HG03175 (cell line): Measurements from ENCODE around the gene MFSD6L.
"Not testable (repeated sequence)": the region's sequence is repeated elsewhere in the genome, so short reads cannot be mapped to it uniquely, and the experiment has no call there.

ENCODE experiments used
- ATAC-seq: cut with Tn5 transposase; IDR thresholded peaks from one replicate; pipeline ENCODE4 v1.9.1; 2021; ENCODE audit warnings: mild to moderate bottlenecking, moderate library complexity; ENCODE audit not compliant: unreplicated experiment

Gene MFSD6L

DNA sequence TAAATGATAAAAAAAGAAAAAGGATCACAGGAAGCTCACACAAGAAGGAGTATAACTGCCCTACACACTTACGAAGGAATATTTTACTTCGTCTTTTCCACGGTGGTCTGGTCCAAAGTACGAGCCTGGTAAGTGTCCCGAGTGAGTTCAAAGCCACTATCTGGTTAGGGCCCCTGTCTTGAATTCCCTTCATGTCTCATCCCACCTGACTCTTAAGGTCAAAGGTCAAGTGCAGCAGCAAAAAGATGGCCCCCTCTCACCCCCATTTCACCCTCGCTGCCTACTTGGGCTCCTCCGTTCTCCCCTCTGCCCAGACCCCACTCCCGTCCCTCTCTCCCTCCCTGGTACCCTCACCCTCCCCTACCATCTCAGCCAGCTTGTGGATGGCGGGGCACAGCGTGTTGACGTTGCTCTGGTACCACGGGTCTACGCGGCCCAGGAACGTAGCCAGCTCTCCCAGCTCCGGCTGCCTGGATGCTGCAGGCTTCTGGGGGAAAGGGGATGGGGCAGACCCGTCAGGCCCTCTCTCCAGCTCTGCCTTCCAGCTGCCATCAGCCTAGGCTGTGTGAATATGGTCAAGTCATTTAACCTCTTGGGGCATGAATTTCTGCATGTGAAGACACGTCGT, 27.8 kb upstream of the MFSD6L start:
- no peak for ATAC-seq

DNA sequence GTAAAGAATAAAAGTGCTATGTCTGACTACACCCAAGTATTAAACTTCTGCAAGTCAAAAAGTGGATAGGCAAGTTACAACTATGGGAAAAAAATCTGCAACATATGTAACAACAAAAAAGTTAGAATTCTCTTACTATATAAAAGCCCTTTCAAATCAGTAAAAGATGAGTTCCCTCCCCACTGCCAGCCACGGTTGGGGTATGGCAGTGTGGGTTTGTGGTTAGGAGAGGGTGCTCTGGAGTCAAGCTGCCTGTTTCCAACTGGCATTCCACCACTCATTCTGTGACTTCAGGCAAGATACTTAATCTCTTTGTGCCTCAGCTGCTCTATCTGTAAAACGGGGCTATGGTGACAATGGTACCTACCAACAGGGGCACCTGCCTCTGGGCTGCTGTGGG, 26.6 kb upstream of the MFSD6L start:
- ATAC-seq = no peak

DNA sequence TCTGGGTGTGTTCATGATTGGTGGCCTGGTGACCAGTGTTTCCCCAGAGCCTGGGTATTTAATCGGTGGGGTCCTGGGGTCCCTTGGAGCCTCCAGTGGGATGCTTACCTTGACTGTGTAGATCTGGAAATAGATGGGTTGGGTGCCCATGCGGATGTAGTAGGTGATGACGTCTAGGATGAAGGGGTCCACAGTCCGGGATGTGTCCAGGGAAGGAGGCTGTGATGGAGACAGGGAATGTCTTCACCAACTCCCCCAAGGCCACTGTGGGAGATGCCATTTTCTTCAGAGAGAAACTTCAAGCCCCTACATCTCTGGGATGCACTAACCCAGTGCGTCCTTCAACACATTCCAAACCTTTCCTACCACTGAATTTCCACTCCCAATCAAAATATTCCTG, 24.1 kb upstream of the MFSD6L start:
- ATAC-seq = no peak

DNA sequence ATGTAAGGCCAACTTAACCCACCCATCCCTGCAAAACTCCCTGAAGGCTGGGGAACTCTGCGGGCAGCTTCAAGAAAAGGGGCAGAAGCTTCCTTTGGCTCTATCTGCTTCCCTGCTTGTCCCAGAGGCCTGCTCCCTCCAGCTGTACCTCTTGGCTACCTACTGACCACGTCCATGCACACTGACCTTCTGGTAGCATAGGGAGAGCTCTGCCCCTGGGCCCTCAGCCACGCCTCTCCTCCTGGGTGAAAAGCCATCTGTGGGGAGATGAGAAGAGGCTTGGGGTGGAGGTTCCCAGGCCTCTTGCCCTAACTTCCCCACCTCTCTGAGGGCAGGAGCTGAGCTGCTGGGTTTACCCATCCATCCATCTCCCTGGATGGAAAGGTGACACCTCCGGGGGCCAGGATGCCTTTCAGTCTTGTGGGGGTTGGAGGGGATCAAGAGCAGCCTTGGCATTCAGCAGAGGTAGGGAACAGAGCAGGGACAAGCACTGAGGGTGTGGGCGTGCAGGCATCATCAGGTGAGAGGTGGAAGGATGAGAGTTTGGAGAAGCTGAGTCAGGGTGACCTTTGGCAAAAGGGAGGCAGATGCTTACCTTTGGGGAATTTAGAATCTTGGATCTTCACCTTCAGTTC, 23.4 kb upstream of the MFSD6L start:
- ATAC-seq = no peak

DNA sequence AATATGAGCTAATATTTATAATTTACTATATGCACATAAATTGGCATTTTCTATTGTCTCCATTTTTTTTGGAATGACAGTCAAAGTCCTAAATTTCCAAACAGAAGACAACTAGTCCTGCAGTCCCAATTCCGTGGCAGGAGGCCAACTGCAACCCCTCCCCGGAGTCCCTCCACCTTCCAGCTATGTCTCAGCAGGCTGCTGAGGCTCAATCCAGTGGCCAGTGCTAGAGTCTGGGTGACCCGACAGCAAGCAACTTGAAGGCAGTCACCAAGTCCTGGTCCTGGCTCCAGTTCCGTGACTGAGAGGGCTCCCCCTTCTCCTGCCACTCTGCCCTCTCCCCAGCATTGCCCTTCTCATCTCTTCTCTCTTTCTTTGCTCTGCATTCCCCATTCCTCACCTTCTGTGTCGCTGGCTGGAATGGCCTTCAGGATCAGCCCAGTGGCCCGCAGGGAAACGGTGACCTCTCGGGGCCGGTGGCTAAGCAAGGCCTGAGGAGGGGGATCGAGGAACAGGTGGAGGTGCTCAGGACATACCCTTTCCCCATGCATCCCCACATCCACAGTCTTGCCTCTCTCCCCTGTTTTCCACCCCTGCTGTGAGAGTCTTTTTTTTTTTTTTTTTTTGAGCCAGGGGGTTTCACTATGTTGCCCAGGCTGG, 22.4 kb upstream of the MFSD6L start:
- no peak for ATAC-seq

DNA sequence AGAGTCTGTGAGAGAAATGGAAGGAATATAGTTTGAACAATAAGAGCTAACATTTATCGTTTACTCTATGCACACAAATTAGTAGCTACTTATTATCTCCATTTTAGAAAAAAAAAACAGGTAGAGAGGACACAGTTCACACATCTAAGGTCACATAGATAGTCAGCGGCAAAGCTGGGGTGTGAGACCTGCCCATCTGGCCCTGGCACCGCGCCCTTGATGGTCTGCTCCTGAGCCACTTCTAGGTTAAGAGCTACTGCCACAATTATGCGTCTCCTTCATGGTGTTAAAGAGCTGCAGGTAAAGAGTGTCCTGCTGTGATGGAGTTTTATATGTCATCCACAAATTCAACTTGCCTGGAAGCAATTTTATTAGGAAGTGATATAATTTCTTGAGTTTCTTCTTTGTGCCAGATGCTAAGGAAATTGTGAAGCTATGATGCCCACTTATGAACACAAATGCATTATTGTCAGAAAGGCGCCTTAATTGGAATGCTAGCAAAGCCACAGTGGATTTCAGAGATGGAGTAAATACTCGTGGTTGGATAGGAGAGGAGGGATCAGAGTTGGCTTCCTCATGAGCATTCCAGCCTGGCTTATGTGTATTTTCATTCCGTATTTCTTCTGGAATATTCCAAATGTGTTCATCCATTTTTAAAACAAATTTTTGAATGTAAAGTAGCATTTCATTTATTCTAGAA, 21.3 kb upstream of the MFSD6L start:
- ATAC-seq = no peak

DNA sequence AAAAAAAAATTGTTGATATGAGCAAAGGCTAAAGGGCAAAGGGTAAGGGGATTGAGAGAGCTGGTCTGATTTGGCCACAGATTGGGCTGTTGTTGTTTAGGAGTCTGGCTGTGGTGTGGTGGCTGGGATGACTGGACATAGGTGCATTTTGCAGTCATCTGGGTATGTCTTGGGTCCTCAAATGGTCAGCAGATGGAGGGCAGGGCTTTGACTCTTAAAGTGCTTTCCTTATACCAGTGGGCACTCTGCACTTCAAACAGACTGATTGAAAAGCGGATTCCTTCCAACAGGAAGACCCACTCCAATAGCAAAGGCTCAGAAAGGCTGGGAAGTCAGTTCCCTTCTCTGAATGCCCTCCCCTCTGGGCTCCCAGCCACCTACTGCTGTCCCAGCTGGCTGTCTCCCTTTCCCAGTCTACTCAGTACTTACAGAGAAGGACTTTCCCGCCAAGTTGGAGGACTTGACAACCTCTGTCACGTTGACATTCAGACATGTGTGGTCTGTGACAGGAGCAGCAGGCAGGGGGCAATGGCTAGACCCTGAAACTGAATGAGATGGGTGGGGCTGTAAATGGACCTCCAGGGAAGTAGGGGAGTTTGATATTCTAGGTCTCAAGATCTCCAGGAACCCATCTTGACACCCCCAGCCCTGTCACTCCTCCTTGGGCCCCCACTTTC, 19.6 kb upstream of the MFSD6L start:
- no peak for ATAC-seq

DNA sequence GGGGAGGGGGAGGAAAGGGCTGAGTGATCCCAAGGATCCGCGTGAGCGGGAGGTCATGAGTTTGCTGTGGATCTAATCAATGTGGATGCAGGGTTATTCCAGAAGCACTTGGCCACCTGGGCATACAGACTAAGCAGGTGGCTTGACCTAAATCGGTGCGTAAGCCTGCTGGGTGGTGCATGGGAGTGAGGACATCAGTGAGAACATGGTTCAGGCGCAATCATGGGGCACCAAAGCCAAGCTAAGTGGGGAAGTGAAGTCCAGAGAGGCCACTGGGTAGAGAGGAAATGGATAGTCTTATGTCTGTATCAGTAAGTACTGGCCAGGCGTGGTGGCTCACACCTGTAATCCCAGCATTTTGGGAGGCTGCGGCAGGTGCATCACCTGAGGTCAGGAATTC, 18.9 kb upstream of the MFSD6L start:
- no peak for ATAC-seq

DNA sequence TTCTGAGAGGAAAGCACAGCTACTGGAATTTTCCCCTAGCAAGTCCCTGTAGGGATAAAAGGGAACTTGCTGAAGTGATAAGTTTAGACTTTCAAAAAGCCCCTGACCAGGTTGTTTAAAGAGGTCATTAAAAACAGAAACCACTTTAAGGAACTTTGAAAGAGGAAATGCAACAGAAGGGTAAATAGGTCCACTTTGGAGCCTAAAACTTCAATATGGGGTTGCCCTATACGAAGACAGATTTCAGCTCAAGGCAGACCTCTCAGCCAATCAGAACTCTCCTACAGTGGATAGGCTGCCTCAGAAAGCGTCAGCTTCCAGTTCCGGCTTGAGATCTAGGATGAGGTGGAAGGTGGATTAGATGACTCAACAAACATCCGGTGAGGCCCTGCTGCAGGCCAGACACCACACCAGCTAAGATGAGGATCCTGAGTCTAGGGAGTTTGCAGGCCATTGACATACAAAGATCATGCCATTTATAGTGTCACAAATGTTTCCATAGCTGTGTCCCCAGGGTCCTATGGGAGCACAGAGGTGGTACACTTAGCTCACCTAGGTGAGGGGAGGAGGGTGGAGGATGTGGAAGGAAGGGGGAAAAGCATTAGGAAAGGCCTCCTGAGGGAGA, 7.9 kb upstream of the MFSD6L start:
- ATAC-seq = peak; percentile 89

DNA sequence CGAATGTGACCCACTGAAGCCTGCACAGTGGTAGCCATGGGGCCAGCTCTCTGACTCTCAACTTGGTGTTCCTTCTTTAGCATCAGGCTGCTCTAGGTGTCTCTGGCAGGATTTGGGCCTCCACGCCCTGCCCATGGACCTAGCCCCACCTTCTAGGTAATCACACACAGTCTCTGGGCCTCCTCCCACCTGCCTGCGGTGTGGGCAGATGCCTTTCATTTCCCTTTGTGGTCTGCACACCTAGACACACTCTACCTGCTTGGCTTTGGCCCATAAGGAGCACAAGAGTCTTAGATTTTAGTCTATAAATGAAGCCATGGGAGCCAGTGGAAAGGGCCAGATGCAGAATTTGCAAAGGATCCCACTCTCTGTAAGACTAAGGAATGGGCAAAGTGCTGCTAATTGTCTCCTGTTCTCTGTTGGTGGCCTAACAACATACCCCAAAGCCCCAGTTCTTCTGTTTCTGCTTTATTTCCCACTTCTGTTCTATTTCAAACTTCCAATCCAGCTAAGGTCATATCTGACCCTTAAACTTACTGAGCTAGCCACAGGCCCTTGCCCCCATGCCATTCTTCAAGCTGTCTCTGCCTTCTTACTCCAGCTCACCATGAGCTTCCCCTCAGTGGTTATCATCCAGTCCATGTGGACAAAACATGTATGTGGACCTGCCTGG, 7.2 kb upstream of the MFSD6L start:
- no peak for ATAC-seq

DNA sequence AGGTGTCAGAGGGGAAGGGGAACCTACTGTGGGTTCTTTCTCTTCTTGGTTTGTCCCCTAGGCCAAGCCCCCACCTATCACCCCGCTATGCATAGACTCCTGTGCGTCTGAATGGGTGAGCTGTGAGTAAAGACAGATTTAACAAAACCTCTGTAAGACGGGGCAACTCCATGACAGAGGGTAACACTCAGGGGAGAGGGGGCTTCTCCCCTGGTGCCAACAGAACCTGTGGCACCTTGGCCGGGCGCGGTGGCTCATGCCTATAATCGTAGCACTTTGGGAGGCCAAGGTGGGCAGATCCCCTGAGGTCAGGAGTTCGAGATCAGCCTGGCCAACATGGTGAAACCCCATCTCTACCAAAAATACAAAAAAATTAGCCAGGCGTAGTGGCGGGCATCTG, 6.2 kb upstream of the MFSD6L start:
- ATAC-seq = not testable (repeated sequence)

DNA sequence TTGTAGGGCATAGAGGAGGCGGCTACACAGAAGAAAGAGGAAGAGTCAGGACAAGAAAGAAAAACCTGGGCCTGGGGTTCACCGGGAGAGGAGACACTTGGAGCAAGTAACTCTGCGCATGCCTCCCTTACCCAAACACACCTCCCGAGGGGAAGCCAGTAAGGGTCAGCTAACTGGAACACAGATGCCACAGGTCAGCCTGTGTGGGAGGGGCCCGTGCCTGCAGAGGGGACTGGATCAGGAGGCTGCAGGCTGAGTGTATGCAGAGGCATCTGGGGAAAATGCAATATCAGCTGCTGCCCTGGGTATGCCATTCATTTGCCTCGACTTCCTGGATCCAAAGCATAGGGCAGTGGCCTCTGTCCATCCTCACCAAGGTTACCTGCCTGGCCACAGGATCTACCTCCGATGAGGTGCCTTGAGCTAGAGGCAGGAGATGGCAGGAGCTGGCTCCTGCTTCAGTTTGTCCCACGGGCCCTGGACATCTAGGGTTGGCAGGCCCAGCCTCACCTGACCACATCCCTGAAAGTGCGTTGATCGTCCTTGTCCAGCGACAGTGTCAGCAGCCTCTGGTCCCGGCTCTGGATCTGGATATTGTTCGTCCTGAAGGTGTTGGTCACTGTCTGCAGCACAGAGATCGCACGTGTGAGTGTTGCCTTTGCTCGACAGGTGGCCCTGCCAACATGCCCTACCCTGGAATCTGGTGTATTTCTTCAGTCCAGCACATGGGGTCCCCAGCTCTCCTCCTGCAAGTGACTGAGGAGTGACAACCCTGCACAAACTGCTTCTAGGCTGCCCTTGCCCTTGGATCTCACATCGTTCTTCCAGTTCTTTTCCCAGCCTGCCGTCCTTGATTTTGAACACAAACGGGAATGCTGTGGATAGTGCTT, 4.6 kb upstream of the MFSD6L start:
- ATAC-seq = no peak

DNA sequence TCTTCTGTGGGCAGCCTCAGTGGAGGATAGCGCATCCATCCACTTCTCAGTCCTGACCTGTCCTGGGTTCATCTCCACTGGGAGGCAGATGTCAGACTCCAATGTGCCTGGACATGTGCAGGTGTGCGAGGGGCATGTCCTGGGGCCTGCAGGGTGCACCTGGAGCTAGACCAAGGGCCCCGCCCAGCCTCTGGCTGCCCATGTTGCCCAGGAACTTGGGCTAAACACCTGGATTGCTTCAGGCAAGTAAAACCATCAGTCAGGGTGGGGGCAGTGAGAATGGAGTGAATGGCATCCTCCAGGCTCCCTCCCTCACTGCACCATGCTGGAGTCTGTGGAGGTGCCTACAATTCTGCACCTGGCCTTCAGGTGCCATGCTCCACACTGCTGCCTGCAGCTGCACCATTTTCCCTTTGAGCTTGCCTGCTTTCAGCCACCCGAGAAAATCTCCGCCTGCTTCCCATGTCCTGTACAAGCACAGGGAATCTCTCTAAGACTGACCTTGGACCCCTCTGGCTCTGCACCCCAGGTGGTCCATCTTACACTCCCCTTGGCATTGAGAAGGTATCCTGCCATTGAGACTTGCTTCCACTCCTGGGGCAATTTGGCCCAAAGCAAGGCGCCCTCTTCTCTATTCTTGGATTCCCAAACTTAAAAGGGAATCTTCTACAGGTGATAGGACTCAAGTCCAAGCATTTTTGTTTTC, 2.1 kb upstream of the MFSD6L start:
- ATAC-seq = no peak

DNA sequence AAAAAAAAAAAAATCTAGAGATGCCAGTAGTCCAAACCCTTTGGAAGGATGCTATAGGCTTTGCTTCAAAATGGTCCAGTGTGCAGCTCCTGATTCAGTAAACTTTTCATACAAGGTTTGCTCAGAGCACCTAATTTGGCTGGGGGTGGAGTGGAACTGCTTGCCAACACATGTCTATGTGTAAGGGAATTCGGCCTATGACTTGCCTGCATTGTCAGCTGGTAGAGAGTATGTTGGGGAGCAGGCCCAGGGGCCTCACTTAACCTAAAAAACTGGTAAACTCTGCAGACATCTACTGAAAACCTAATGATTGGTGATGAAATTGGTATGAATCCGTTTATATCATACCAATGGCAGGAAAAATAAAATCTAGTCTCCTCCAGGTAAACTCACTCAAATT, 1.5 kb upstream of the MFSD6L start:
- no peak for ATAC-seq

DNA sequence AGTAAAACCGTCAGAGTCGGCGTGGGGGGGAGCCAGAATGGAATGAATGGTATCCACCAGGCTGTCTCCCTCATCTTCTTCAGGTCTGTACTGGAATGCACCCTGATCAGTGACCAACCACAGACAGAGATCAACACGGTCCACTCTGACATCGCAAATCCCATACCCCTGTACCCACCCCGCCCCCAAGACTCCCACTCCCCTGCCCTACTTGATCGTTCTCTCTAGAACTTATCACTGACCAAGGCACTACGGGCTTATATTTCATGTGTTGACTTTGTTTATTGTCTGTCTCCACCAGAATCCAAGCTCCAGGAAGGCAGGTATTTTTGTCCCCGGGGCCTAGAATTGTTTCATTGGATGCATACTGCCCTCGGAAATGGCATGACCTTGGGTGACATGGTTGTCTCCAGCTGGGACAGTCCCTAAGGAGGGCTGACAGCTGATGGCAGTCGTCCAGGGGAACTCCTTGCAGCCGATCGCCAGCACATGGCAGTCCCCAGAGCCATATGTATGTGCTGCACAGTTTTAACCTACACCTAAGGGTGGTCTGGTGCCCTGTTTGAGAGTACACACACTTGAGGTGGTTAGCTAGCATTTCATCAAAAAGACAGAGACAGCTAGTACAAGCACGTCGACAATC, 526 bp upstream of the MFSD6L start:
- ATAC-seq = no peak

DNA sequence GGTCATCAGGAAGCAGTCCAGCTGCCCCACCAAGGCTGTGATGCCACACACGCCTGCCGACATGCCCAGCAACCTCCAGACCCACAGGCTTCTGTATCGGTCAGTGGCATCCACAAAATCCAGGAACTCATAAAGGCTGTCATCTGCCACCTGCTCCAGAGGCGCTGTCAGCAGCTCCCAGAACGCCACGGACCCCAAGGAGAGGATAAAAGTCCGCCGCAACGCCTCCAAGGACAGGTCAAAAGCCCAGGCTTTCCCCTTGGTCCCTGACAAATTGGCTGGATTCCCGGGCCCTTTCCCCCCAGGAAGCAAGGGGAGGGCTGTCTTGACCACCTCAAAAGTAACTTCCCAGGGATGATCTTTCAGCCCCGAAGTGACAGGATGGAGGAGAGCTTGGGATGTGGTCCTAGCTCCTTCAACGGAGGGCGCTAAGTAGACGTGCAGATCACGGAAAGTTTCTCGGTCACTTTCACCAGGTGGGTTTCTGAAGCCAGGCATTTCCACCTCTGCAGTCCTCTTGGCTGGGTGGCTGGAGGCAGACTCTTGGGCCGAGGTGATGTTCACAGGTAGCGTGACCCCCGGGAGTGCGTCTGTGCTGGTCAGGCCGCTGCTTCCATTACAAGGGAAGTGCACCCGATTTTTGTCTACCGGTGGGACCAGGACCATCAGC, 854 bp downstream of the MFSD6L start:
- ATAC-seq = no peak

DNA sequence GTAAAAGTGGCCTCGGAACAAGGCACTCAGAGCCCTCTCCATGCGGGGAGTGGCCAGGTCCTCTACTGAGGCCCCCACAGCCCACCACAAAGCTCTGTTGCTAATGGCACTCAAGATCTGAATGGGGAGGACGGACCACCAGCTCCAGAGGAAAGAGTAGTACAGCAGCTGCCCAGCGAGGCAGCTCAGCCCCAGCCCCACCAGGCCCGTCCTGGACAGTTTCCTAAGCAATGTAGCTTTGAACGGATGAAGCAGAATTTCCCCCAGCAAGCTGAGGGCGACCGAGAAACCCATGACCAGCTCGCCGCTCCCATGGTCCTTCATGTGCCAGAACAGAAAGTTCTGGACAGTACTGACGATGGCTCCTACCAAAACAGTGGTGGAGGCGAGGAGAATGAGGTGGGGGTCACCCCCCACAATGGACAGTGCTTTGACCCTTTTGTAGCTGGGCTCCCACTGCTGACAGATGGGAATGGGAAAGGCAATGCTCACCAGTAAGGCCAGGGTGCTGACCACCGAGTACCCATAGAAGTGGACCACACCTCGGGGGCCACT, 1.5 kb downstream of the MFSD6L start:
- no peak for ATAC-seq
